ENCODE data around the gene TMPRSS2.

TMPRSS2 gene

DNA sequence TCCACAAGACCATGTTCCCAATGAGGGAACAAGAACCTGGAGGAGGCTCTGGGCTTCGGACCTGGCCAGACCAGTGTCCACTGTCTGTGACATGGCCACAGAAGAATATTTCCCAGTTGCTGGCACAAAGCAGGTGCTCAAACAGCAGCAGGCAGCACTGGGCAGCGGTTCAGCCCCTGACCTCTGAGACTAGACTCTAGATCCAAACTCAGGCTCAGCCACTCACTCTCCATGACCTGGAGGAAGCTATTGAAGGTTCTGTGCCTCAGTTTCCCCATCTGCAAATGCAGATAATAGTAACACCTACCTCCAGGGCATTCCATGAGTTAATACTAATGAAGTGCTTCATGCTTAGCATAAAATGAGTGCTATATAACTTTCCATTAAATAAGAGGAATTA lies 8.0 kb downstream of the TMPRSS2 start:
- H3K27me3 ChIP-seq (ENCODE audit: insufficient read depth, low read length) = no peaks in the 10 kb centered on the region
- H3K4me2 ChIP-seq (ENCODE audit: low read length) = no peak overlapping the region
- H3F3A ChIP-seq (ENCODE audit: insufficient read depth, low read length) = no peaks in the 10 kb centered on the region
- no peaks in the 10 kb centered on the region for H3K36me3 ChIP-seq (ENCODE audit: insufficient read depth, low read length)
- TF ChIP-seq EZH2 (IDR thresholded peaks at IDR 0.05; ENCODE audit: borderline replicate concordance, low read length) (no peak), CTCF (IDR thresholded peaks at IDR 0.05; ENCODE audit: low read length) (no peak)
- no peak overlapping the region for H3K9ac ChIP-seq (ENCODE audit: low read length)
- no peaks in the 10 kb centered on the region for H3K9me3 ChIP-seq (ENCODE audit: low read length)
- H2AFZ ChIP-seq (ENCODE audit: low read length) = no peak overlapping the region
- no peak overlapping the region for H3K4me3 ChIP-seq (ENCODE audit: low read depth, low read length, poor library complexity, severe bottlenecking)
- no peak overlapping the region for H3K27ac ChIP-seq (ENCODE audit: low read depth, low read length, poor library complexity, severe bottlenecking)
- H4K20me1 ChIP-seq (ENCODE audit: insufficient read depth, low read length) = no peaks in the 10 kb centered on the region
- H3K9me2 ChIP-seq (ENCODE audit: low read depth, low read length) = no peaks in the 10 kb centered on the region
- no peaks in the 10 kb centered on the region for H3K79me2 ChIP-seq (ENCODE audit: insufficient read depth, low read length)
- H3K4me1 ChIP-seq (ENCODE audit: insufficient read depth, low read length, severe bottlenecking) = no peaks in the 10 kb centered on the region

DNA sequence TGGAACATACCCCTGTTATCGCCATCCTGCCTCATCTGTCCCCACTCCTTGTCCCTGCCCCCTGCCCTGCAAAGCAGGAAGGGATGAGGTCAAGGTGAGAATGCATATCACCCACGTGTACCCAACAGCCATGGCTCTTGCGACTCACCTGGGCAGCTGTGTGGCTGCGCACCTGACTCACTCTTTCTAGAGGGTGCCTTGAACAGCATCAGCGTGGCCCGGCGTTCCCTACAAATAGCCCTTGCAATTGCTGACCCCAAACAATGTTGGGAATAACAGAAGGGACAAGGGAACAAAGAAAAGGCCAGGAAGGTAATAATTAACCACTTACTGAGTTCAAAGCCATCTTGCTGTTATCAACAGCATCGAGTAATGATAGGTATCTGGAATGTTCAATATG lies 10.2 kb downstream of the TMPRSS2 start:
- H3K4me2 ChIP-seq (ENCODE audit: low read length) = no peak overlapping the region
- TF ChIP-seq CTCF (IDR thresholded peaks at IDR 0.05; ENCODE audit: low read length) = no peak
- no peak for TF ChIP-seq EZH2 (IDR thresholded peaks at IDR 0.05; ENCODE audit: borderline replicate concordance, low read length)

DNA sequence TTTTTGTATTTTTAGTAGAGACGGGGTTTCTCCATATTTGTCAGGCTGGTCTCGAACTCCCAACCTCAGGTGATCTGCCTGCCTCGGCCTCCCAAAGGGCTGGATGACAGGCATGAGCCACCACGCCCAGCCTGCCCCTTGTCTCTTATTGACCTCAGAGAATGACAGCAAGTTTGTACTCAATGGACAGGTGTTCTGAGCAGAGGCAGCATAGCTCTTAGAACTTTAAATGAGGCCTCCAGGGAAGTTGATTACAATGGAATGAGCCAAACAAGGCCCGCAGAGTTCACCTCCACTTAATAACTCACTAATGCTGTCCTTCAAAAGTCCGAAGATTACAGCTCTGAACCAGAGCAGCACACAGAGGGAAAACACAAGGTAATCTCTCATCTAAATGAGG lies 10.9 kb downstream of the TMPRSS2 start:
- Histone ChIP-seq H4K20me1 (ENCODE audit: insufficient read depth, low read length) (no peaks in the 10 kb centered on the region), H3K27ac (ENCODE audit: low read depth, low read length, poor library complexity, severe bottlenecking) (no peak overlapping the region), H3K4me1 (ENCODE audit: insufficient read depth, low read length, severe bottlenecking) (no peaks in the 10 kb centered on the region), H3K4me3 (ENCODE audit: low read depth, low read length, poor library complexity, severe bottlenecking) (no peak overlapping the region), H3K9me3 (ENCODE audit: low read length) (no peaks in the 10 kb centered on the region), H3K9me2 (ENCODE audit: low read depth, low read length) (no peaks in the 10 kb centered on the region), H2AFZ (ENCODE audit: low read length) (no peak overlapping the region), H3K36me3 (ENCODE audit: insufficient read depth, low read length) (no peaks in the 10 kb centered on the region), H3K4me2 (ENCODE audit: low read length) (no peak overlapping the region), H3F3A (ENCODE audit: insufficient read depth, low read length) (no peaks in the 10 kb centered on the region), H3K79me2 (ENCODE audit: insufficient read depth, low read length) (no peaks in the 10 kb centered on the region), H3K9ac (ENCODE audit: low read length) (no peak overlapping the region), H3K27me3 (ENCODE audit: insufficient read depth, low read length) (peaks cover 9% of the 10 kb centered on the region; the same call in 1 of the 2 replicates)
- TF ChIP-seq CTCF (IDR thresholded peaks at IDR 0.05; ENCODE audit: low read length) (no peak), EZH2 (IDR thresholded peaks at IDR 0.05; ENCODE audit: borderline replicate concordance, low read length) (no peak)

More for the DNA sequence above, 10.2 kb downstream of the TMPRSS2 start:
- Histone ChIP-seq H3K4me3 (ENCODE audit: low read depth, low read length, poor library complexity, severe bottlenecking) (no peak overlapping the region), H3K9me2 (ENCODE audit: low read depth, low read length) (no peaks in the 10 kb centered on the region), H3K79me2 (ENCODE audit: insufficient read depth, low read length) (no peaks in the 10 kb centered on the region), H3K27ac (ENCODE audit: low read depth, low read length, poor library complexity, severe bottlenecking) (no peak overlapping the region), H2AFZ (ENCODE audit: low read length) (no peak overlapping the region), H3K27me3 (ENCODE audit: insufficient read depth, low read length) (peaks cover 8% of the 10 kb centered on the region; the same call in 1 of the 2 replicates), H4K20me1 (ENCODE audit: insufficient read depth, low read length) (no peaks in the 10 kb centered on the region), H3K9me3 (ENCODE audit: low read length) (no peaks in the 10 kb centered on the region), H3K4me1 (ENCODE audit: insufficient read depth, low read length, severe bottlenecking) (no peaks in the 10 kb centered on the region), H3F3A (ENCODE audit: insufficient read depth, low read length) (no peaks in the 10 kb centered on the region), H3K36me3 (ENCODE audit: insufficient read depth, low read length) (no peaks in the 10 kb centered on the region), H3K9ac (ENCODE audit: low read length) (no peak overlapping the region)
